HepG2 (cell line): ENCODE results near the gene CPT1B. TPM values are rescaled to one million over a fixed set of nuclear protein-coding genes. Genes with fewer than 3 reads are reported as not detected.

Experiments
- ATF7-NPFF ChIP-seq: sonication (generic); formaldehyde crosslinking; IDR thresholded peaks from 2 replicates; pipeline ENCODE4 v1.8.1; 2023; ENCODE audit warnings: mild to moderate bottlenecking, low read depth, missing genetic modification reagents, moderate library complexity
- CBX5 ChIP-seq: sonication (generic); formaldehyde crosslinking; IDR thresholded peaks from 2 replicates; pipeline ENCODE4 v1.4.0; 2020; ENCODE audit warnings: missing genetic modification reagents, borderline replicate concordance
- CENPT ChIP-seq: sonication (generic); formaldehyde crosslinking; IDR thresholded peaks from 2 replicates; pipeline ENCODE4 v1.8.0; 2022; ENCODE audit warnings: low read depth, mild to moderate bottlenecking, moderate library complexity, missing genetic modification reagents
- DDIT3 ChIP-seq: sonication (generic); formaldehyde crosslinking; IDR thresholded peaks from 2 replicates; pipeline ENCODE4 v1.4.0; 2020; ENCODE audit warnings: mild to moderate bottlenecking, missing genetic modification reagents
- EEA1 ChIP-seq: sonication (generic); formaldehyde crosslinking; IDR thresholded peaks from 2 replicates; pipeline ENCODE4 v1.5.1; 2020; ENCODE audit warnings: mild to moderate bottlenecking, missing genetic modification reagents, borderline replicate concordance
- GATAD1 ChIP-seq: IDR thresholded peaks from 2 replicates; pipeline ENCODE4 v1.6.1; 2016; ENCODE audit warnings: missing genetic modification reagents, missing compliant biosample characterization
- RELA ChIP-seq: sonication (generic); formaldehyde crosslinking; IDR thresholded peaks from 2 replicates; pipeline ENCODE4 v1.4.0; 2020; ENCODE audit warnings: missing genetic modification reagents
- SALL2 ChIP-seq: sonication (generic); formaldehyde crosslinking; IDR thresholded peaks from 2 replicates; pipeline ENCODE4 v1.8.1; 2023; ENCODE audit warnings: mild to moderate bottlenecking, missing genetic modification reagents, inconsistent platforms
- SSRP1 ChIP-seq: IDR thresholded peaks from 2 replicates; pipeline ENCODE4 v1.6.1; 2016; ENCODE audit warnings: control low read depth
- ZHX2 ChIP-seq, 2 experiments: sonication (generic) in 1 of 2; formaldehyde crosslinking in 1 of 2; IDR thresholded peaks; 2 replicates each; pipeline versions ENCODE4 v1.6.1 to v1.9.0; 2014 to 2022; ENCODE audit warnings: antibody characterized with exemption in 1 of 2, borderline replicate concordance in 1 of 2, inconsistent platforms in 1 of 2, low read depth in 1 of 2, missing genetic modification reagents in 1 of 2
- ZNF143 ChIP-seq: sonication (generic); formaldehyde crosslinking; IDR thresholded peaks from 2 replicates; pipeline ENCODE4 v1.4.0; 2020; ENCODE audit warnings: missing genetic modification reagents
- ZNF318 ChIP-seq: sonication (generic); formaldehyde crosslinking; IDR thresholded peaks from 2 replicates; pipeline ENCODE4 v1.4.0; 2020; ENCODE audit warnings: mild to moderate bottlenecking, missing genetic modification reagents
- ZNF460 ChIP-seq: sonication (generic); formaldehyde crosslinking; IDR thresholded peaks from 2 replicates; pipeline ENCODE4 v1.5.1; 2020; ENCODE audit warnings: missing genetic modification reagents, mild to moderate bottlenecking, borderline replicate concordance
- ZNF883 ChIP-seq: sonication (generic); formaldehyde crosslinking; IDR thresholded peaks from 2 replicates; pipeline ENCODE4 v1.5.1; 2020; ENCODE audit warnings: mild to moderate bottlenecking, missing genetic modification reagents; ENCODE audit errors: not compliant biosample characterization
- polyA plus RNA-seq, 8 experiments: library from polyadenylated mRNA; depleted of rRNA in 3 of 8; stranded (reverse) in 7 of 8; unstranded in 1 of 8; fragments of >200 nt; fragmentation: Illumina TruSeq in 4 of 8; extraction: Trizol in 4 of 8; gene quantifications; 2 replicates each; pipeline versions ENCODE4 v1.2.1 to v1.2.3, GENCODE V29; 2011 to 2016; ENCODE audit warnings: low read depth in 4 of 8, missing spikeins in 1 of 8, mixed read lengths in 1 of 8; ENCODE audit not compliant: insufficient read depth in 1 of 8
- total RNA-seq, 5 experiments: library from RNA; depleted of rRNA; stranded (reverse); fragments of >200 nt; fragmentation: Illumina TruSeq; extraction: Trizol; gene quantifications; 2 replicates each; pipeline ENCODE4 v1.2.3, GENCODE V29; 2016; ENCODE audit warnings: low read depth in 1 of 5

CPT1B gene
- total and polyA plus RNA-seq, 2 of the 13 experiments (the other 11 are each of a cell fraction or from before 2014, with no cell fraction given) = 9.2 to 19.5 TPM

GRCh38 chr22:50582493-50583293 lies 4.5 kb upstream of the CPT1B start, which contains the start of gene CHKB (continued):
- TF ChIP-seq ZHX2 (IDR thresholded peaks at IDR 0.05; ENCODE audit: low read depth) (peak; percentile 47), ZHX2 (CRISPR knock-in tag; IDR thresholded peaks at IDR 0.05; ENCODE audit: borderline replicate concordance) (no peak), RELA (no peak), ZNF883 (CRISPR knock-in tag) (peak; percentile 88), ZNF460 (no peak), ZNF143 (no peak; the same call in 1 of the 2 replicates), DDIT3 (CRISPR knock-in tag) (no peak), ATF7-NPFF (CRISPR knock-in tag) (no peak), GATAD1 (peak; percentile 45; the same call in 1 of the 2 replicates), EEA1 (CRISPR knock-in tag) (no peak), CENPT (CRISPR knock-in tag) (no peak), ZNF318 (CRISPR knock-in tag) (no peak), SSRP1 (CRISPR knock-in tag) (no peak), CBX5 (CRISPR knock-in tag) (no peak), SALL2 (CRISPR knock-in tag) (0 out of 2 replicates have a peak, but pooled peaks have one; percentile 9)
